ENCODE measurements around the gene SEBOX.

- TF ChIP-seq CTCF (IDR thresholded peaks at IDR 0.05; ENCODE audit: insufficient read depth, low read depth, low read length) (no peak), EZH2 (IDR thresholded peaks at IDR 0.05; ENCODE audit: insufficient read depth, low read length) (no peak)
These were observed 42.9 kb upstream of the SEBOX start for GRCh38 chr17:28407974-28408306.

All from astrocyte (in vitro differentiated cells and primary cell).